T-helper 17 cell (primary cell): ENCODE data around the gene RNF144B. TPM values are rescaled to one million over a fixed set of nuclear protein-coding genes. Genes with fewer than 3 reads are reported as not detected.
A peak's percentile ranks its signal among the peaks of the same experiment; 100 is the strongest.

Experiments used
- ATAC-seq: fragments of 150-1000 bp; cut with Tn5 transposase; 2 replicates; pipeline ENCODE4 v1.10.0; 2021; ENCODE audit warnings: mild to moderate bottlenecking, moderate library complexity
- DNase-seq, 3 donors: peaks; one replicate each; pipeline versions ENCODE4 v3.0.0 to v3.0.0-alpha.2; 2020 to 2021
- H3K9me3 ChIP-seq: one replicate; pipeline ENCODE4 v1.7.0; 2013; ENCODE audit warnings: low read length, mild to moderate bottlenecking; ENCODE audit not compliant: control insufficient read depth, poor library complexity, severe bottlenecking
- H3K27ac Mint-ChIP-seq: one replicate; pipeline ENCODE4 v1.8.0; 2022; ENCODE audit warnings: mild to moderate bottlenecking, moderate library complexity, mixed read lengths
- H3K27me3 Mint-ChIP-seq: one replicate; pipeline ENCODE4 v1.8.0; 2022; ENCODE audit warnings: mixed read lengths
- H3K36me3 Mint-ChIP-seq: one replicate; pipeline ENCODE4 v1.8.0; 2022; ENCODE audit warnings: low read depth, mixed read lengths
- H3K4me1 Mint-ChIP-seq: one replicate; pipeline ENCODE4 v1.8.0; 2022; ENCODE audit warnings: mild to moderate bottlenecking, mixed read lengths
- H3K4me3 Mint-ChIP-seq: one replicate; pipeline ENCODE4 v1.8.0; 2022; ENCODE audit warnings: mild to moderate bottlenecking, moderate library complexity, mixed read lengths
- total RNA-seq, 4 donors: library from RNA in 2 of 4; stranded (reverse) in 2 of 4; gene quantifications; one replicate each; pipeline ENCODE4 v1.2.3 and lab custom pipeline; 2022 to 2026

The RNF144B gene
- total RNA-seq, 2 donors from 2014 or later = 2.3 to 4.6 TPM

DNA sequence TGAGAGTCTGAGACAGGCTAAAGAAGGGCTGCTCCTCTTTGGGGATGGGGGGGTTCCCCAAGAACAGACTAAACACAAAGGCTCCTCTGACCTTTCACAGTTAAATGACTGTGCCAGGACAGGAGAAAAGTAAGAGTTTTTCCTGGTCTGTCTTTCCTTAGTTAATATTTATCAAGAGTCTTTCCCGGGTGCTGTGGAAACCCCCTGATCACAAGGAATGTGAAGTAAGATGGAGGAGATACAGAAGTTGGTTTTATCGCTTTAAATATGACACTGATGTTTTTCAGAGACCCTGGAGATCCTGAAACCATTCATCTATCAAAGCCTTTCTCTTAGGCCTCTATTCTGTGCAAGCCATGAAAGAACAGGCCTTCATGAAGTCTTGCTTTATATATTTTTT lies 105.8 kb downstream of the RNF144B start:
- H3K4me1 Mint-ChIP-seq = peaks cover 2% of the 10 kb centered on the region
- ATAC-seq = no peak
- H3K9me3 ChIP-seq = no peaks in the 10 kb centered on the region
- H3K36me3 Mint-ChIP-seq = no peaks in the 10 kb centered on the region
- H3K27me3 Mint-ChIP-seq = peaks cover 49% of the 10 kb centered on the region
- DNase-seq = no peak
- H3K27ac Mint-ChIP-seq = no peak overlapping the region
- no peak overlapping the region for H3K4me3 Mint-ChIP-seq

DNA sequence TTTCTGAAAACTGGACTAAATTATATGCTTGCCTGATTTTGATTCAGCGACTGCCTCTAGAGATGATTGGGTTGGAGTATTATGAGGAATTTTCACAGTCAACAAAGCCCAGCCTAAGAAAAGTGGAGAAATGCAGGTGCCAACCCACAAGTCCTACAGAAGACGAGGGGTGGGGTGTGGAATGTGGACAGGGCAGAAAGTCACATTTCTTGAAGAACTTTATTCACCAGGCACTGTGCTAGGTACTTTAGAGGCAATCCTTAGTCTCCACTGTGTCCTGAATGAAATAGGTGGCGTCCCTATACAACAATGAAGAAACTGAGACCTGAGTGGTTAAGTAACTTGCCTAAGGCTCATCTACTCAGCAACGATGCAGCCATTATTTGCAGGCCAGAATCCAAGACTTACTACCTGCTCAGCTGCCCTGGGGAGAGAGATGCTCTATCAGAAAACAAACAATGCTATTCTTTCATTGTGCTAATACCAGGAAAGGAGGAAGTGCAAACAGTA lies 106.3 kb downstream of the RNF144B start:
- no peaks in the 10 kb centered on the region for H3K36me3 Mint-ChIP-seq
- no peak overlapping the region for H3K4me3 Mint-ChIP-seq
- H3K9me3 ChIP-seq = no peaks in the 10 kb centered on the region
- no peak for ATAC-seq
- H3K27ac Mint-ChIP-seq = no peak overlapping the region
- no peak for DNase-seq
- peaks cover 44% of the 10 kb centered on the region for H3K27me3 Mint-ChIP-seq
- peaks cover 2% of the 10 kb centered on the region for H3K4me1 Mint-ChIP-seq

DNA sequence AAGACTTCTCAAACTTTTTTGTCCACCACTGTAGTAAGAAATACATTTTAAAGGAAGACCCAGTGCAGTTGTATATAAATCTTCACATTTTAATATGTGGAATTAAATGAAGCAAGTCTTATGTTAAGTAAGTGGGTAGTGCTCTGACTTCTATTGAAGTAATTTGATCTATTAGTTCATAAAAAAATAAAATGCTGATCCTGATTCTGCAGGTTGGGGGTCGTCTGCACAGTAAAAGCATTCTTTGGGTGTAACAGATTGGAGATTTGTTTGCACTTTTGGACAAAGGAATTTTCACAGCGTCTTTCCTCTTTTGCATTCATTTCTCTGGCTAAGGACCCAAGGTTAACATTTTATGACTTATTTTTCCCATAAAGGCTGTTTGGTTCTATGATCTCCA lies 106.8 kb downstream of the RNF144B start:
- ATAC-seq (no peak), DNase-seq (no peak)
- no peak overlapping the region for H3K4me3 Mint-ChIP-seq
- H3K9me3 ChIP-seq = no peaks in the 10 kb centered on the region
- peaks cover 2% of the 10 kb centered on the region for H3K4me1 Mint-ChIP-seq
- no peak overlapping the region for H3K27ac Mint-ChIP-seq
- no peaks in the 10 kb centered on the region for H3K36me3 Mint-ChIP-seq
- peaks cover 39% of the 10 kb centered on the region for H3K27me3 Mint-ChIP-seq

DNA sequence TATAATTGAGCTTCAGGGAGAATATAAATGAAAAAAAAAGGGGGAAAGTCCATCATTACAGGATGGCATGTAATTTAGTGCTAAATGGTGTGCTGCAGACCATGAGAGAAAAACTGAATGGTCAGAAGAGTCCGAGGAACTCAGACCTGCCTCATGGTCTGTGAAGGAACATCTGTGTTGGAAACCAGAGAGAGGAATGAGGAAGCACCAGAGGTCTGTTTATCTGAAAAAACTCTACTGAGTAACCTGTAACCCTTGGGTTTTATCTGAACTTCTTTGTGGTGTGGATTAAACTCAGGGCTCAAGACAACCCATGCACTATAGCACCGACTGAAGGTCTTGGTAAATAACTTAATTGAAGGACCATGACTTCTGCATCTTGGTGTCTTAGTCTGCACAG lies 108.1 kb downstream of the RNF144B start:
- H3K27me3 Mint-ChIP-seq = peaks cover 32% of the 10 kb centered on the region
- H3K4me1 Mint-ChIP-seq = peaks cover 2% of the 10 kb centered on the region
- no peak overlapping the region for H3K4me3 Mint-ChIP-seq
- H3K9me3 ChIP-seq = no peaks in the 10 kb centered on the region
- no peak overlapping the region for H3K27ac Mint-ChIP-seq
- ATAC-seq (no peak), DNase-seq (no peak)
- H3K36me3 Mint-ChIP-seq = no peaks in the 10 kb centered on the region

DNA sequence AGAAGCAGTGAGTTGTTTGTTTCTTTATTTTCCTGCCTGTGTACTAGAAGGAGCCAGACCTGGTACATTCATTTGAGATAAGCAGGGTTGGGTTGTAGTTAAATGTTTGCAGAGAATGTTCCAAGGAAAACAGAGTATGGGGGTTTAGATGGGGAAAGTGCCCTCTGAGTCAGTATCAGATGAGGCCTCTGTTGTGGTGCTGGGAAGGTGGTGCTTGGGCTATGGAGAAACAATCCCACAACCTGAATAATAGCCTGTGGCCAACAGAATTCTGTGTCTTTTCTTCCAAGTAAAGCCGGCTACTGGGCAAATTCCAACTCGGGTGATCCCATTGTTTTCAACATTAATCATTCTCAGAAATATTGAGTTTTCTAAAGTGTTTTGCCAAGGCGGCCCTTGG lies 109.3 kb downstream of the RNF144B start:
- ATAC-seq = no peak
- Mint-ChIP-seq H3K4me3 (no peak overlapping the region), H3K4me1 (peaks cover 2% of the 10 kb centered on the region), H3K36me3 (no peaks in the 10 kb centered on the region), H3K27ac (no peak overlapping the region), H3K27me3 (peaks cover 26% of the 10 kb centered on the region)
- no peaks in the 10 kb centered on the region for H3K9me3 ChIP-seq
- no peak for DNase-seq

DNA sequence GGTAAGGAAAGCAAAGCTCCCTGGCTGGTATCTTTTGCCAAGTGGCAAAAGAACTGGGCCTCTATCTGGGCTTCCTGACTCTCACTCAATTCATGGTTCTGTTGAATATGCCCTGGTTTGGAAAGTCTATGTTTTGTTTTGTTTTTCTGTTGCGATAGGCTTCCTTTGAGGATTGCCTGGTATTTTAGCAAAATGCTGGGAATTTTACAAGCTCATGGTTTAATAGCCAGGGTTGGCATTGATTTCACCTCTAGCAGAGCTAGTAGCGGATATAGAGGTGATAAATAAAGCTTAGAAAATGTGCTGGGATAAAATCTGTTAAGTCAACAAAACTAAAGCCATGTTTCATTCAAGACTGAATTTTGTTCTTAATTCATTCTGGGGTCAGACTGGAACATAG lies 109.9 kb downstream of the RNF144B start:
- H3K9me3 ChIP-seq = no peaks in the 10 kb centered on the region
- DNase-seq = no peak
- ATAC-seq = no peak
- Mint-ChIP-seq H3K4me1 (peaks cover 2% of the 10 kb centered on the region), H3K27ac (no peak overlapping the region), H3K27me3 (peaks cover 26% of the 10 kb centered on the region), H3K36me3 (no peaks in the 10 kb centered on the region), H3K4me3 (no peak overlapping the region)

DNA sequence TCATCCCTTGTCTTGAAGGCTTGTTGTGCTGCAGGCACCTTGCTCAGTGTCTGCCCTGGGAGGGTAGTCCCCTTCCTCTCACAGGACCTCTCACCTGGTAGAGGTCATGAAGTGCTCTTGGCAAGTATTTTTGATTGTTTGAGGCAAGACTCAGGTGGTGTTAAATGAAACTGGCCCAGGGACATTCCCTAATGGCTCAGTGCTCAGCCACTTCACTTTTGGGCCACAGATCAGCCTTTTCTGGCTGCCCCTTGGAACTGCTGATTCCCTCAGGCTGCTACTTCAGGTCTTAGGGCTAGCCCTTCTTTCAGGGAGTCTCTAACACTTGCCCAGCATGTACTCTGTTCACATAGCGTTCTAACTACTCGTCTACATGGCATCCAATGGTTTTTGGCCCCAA lies 111.3 kb downstream of the RNF144B start:
- H3K27ac Mint-ChIP-seq = no peak overlapping the region
- no peaks in the 10 kb centered on the region for H3K36me3 Mint-ChIP-seq
- H3K27me3 Mint-ChIP-seq = peaks cover 36% of the 10 kb centered on the region
- H3K4me3 Mint-ChIP-seq = no peak overlapping the region
- peaks cover 2% of the 10 kb centered on the region for H3K4me1 Mint-ChIP-seq
- ATAC-seq (no peak), DNase-seq (no peak)
- H3K9me3 ChIP-seq = no peaks in the 10 kb centered on the region

DNA sequence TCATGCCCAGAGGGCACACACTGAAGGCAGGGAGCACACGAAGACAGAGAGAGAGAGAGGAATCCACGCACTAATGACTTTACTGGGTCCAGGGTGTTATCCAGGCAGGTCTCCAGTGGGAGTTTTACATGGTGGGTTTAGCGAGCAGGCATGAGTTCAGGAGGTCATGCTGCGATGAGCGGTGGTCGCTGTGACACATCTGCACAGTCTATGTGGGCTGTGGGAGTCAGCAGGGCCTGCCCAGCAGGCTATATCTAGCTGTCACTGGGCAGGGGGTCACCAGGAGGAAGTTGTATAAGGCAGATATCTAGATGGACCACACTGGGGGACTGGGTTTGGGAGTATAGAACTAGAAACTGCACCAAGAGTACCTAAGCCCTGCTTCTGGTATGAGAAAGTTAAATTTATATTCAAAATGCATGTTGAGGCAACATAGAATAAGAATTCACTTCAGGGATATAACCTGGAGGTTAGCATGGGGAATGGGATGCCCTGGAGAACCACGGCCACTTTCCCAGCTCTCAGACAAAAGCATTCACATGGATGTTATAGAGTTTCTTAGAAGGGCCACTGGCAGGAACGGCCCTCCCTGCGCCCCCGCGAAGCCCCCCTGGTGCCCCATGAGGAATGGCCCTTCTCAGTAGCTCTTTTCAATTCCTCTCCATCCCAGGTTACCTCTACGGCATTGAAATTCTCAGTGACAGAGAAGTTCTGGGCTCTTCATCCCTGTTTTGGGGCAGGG lies 113.9 kb downstream of the RNF144B start:
- ATAC-seq = no peak
- no peaks in the 10 kb centered on the region for H3K9me3 ChIP-seq
- Mint-ChIP-seq H3K27me3 (peaks cover 31% of the 10 kb centered on the region), H3K27ac (no peak overlapping the region), H3K4me1 (peaks cover 3% of the 10 kb centered on the region), H3K4me3 (no peak overlapping the region), H3K36me3 (no peaks in the 10 kb centered on the region)
- no peak for DNase-seq

DNA sequence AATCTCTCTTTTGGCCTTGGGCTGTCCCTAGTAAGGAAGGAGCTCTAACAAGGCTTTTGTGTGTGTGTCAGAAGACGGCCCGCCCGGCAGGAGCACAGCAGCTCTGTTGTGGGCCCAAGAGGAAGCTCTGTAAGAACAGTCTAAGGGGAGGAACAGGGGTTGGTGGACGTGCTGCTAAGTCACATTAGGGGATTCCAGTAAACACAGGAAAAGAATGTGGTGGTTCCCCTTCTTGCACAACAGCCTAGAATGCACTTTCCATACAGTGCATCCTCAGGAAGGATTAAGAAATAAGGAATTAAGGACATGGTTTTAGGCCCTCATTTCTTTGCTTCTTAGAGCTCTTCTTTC lies 114.5 kb downstream of the RNF144B start:
- no peak overlapping the region for H3K4me3 Mint-ChIP-seq
- no peak for DNase-seq
- peak; percentile 42 for ATAC-seq
- peaks cover 31% of the 10 kb centered on the region for H3K27me3 Mint-ChIP-seq
- H3K27ac Mint-ChIP-seq = no peak overlapping the region
- peaks cover 3% of the 10 kb centered on the region for H3K4me1 Mint-ChIP-seq
- H3K36me3 Mint-ChIP-seq = no peaks in the 10 kb centered on the region
- H3K9me3 ChIP-seq = no peaks in the 10 kb centered on the region

DNA sequence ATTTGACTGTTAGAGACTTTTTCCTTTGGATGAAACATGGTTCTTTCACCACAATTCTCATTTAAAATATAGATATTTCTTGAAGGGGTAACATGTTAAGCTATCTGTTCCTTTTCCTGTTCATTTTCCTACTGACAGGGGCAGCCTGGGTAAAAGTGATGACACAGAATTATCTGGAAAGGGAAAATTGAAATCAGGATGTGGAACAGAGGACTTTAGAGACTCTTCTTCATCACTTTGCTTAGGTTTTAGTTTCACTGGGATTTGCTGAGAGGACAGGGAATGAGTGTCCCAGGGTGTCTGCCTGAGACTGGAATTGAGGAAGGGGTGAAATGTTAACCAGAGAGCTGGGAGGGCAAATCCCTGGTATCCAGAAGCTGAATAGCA lies 116.0 kb downstream of the RNF144B start:
- H3K4me3 Mint-ChIP-seq = no peak overlapping the region
- no peak for ATAC-seq
- no peak overlapping the region for H3K27ac Mint-ChIP-seq
- peaks cover 25% of the 10 kb centered on the region for H3K27me3 Mint-ChIP-seq
- no peak for DNase-seq
- H3K9me3 ChIP-seq = no peaks in the 10 kb centered on the region
- H3K36me3 Mint-ChIP-seq = no peaks in the 10 kb centered on the region
- peaks cover 3% of the 10 kb centered on the region for H3K4me1 Mint-ChIP-seq

DNA sequence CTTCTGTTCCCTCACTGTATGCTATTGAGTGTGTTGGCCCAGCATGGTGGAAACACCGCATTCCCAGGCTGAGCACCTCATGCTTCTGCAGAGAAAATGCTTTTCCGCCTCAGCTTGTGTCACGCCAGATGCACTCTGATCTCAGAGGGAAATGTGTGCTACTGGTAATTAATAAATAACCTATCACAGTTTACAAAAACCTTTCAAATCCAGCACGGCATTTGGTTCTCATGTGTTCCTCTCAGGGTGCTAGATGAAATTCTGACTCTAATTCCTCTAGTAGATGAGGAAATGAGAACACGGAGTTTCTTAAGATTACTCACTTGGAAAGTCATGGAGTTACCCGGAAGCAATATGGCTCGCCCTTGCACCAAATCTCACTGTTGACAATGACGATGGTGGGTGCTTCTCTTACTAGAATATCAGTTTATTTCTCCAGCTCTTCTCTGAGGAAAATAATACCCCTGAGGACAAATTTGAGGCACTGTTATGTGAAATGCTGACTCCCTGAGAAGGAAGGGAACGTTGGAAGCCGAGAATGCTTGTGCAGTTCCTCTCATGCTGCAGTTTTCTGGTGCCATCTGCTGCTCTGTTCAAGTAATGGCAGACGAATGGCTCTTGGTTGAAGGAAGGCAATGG lies 116.6 kb downstream of the RNF144B start:
- peak in 1 of 3 donors; percentile 12 for DNase-seq
- Mint-ChIP-seq H3K27me3 (peaks cover 25% of the 10 kb centered on the region), H3K4me1 (peaks cover 3% of the 10 kb centered on the region), H3K36me3 (no peaks in the 10 kb centered on the region), H3K4me3 (no peak overlapping the region), H3K27ac (no peak overlapping the region)
- peak; percentile 57 for ATAC-seq
- no peaks in the 10 kb centered on the region for H3K9me3 ChIP-seq

DNA sequence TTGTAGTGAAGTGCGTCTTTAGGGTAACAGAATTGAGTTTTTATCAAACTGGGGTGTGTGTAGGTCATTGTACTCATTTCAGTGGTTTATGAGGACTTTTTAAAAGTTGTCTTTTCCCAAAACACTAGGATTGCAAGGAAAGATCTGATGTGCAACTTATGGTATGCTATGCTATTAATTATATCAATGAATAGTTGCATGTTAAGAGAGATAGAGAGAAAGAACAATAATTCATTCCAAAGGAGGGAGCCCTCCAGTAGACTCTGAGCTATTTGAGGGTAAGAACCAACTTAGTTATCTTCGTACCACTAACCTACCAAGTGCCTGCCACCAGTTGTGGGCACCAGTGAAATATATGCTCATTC lies 117.1 kb downstream of the RNF144B start:
- Mint-ChIP-seq H3K27me3 (peaks cover 25% of the 10 kb centered on the region), H3K27ac (no peak overlapping the region), H3K36me3 (no peaks in the 10 kb centered on the region), H3K4me1 (peaks cover 3% of the 10 kb centered on the region), H3K4me3 (no peak overlapping the region)
- DNase-seq = no peak
- no peaks in the 10 kb centered on the region for H3K9me3 ChIP-seq
- no peak for ATAC-seq

DNA sequence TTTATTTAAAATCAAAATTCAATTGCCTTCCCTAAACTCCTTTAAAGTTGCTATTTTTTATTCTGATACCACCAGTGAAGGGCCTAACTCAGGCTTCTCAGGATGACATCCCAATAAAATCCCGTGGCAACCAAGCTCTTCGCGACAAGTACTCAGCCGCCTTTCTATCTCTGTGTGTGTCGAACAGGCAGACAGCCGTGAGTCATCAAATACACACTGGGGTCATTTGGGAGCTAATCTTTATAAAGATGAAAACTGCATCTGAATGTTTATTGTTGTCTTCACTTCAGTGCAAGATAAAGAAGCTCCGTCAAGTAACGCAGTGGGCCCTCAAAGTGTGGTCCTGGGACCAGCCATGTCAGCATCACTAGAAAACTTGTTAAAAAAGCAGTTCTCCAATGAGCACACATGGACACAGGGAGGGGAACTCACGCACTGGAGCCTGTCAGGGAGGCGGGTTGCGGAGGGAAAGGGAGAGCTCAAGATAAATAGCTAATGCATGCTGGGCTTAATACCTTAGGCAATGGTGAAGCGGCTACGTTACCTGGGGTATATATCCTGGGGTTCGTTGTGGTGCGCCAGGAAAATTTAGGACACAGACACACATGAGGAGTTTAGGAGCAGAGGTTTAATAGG lies 119.3 kb downstream of the RNF144B start:
- H3K27me3 Mint-ChIP-seq = peaks cover 19% of the 10 kb centered on the region
- ATAC-seq (no peak), DNase-seq (no peak)
- H3K36me3 Mint-ChIP-seq = no peaks in the 10 kb centered on the region
- H3K4me1 Mint-ChIP-seq = peaks cover 3% of the 10 kb centered on the region
- H3K9me3 ChIP-seq = no peaks in the 10 kb centered on the region
- H3K27ac Mint-ChIP-seq = no peak overlapping the region
- no peak overlapping the region for H3K4me3 Mint-ChIP-seq
